Tibial nerve (tissue), 3 donors: ENCODE results near the gene CXCR6.

Source experiments
- POLR2A ChIP-seq, 2 donors: fragments of 450-650 bp; IDR thresholded peaks; one replicate each; pipeline ENCODE4 v1.6.1; 2017; ENCODE audit warnings: antibody characterized with exemption in 2 of 2, mild to moderate bottlenecking in 2 of 2, moderate library complexity in 2 of 2
- TF ChIP-seq, protein P1 (sequence below), 5 experiments: fragments of 200-600 bp in 3 of 5; fragments of 450-650 bp in 2 of 5; sonication (generic) in 3 of 5; IDR thresholded peaks; one replicate each; pipeline ENCODE4 v1.5.1; 2016 to 2019; ENCODE audit warnings: antibody characterized with exemption in 5 of 5, mild to moderate bottlenecking in 3 of 5, moderate library complexity in 2 of 5

DNA sequence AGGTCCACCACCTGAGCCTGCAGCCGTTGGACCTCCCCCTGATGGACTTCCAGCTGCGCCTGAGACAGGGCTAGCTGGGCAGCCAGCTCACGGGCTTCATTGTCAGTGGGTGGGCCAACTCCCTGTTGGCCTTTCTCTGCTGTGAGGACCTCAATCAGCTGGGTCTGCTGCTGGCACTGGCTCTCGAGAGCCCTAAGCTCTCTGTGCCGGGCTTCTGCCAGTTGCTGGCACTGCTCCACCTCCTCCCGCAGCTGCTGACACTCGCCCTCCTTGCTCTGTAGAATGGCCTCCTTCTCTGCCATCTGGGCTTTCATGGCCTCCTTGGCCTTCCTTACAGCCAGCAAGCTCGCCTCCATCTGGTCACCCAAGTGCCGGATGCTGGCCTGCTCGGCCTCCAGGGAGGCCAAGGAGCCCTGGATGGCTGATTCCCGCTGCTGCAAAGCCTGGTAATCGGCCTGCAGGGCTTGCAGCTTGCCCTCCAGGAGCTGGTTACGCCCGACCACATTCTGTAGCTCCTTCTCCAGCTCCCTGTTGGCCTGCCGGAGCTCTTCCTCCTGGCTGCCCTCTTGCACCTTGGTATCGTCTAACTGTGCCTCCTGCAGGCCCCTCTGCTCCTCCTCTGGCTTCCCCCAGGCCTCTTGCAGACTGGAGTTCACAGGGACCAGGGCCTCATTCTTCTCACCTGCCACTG, 23.8 kb downstream of the CXCR6 start:
- TF ChIP-seq POLR2A (IDR thresholded peaks at IDR 0.05): no peak
- TF ChIP-seq, protein P1, sequence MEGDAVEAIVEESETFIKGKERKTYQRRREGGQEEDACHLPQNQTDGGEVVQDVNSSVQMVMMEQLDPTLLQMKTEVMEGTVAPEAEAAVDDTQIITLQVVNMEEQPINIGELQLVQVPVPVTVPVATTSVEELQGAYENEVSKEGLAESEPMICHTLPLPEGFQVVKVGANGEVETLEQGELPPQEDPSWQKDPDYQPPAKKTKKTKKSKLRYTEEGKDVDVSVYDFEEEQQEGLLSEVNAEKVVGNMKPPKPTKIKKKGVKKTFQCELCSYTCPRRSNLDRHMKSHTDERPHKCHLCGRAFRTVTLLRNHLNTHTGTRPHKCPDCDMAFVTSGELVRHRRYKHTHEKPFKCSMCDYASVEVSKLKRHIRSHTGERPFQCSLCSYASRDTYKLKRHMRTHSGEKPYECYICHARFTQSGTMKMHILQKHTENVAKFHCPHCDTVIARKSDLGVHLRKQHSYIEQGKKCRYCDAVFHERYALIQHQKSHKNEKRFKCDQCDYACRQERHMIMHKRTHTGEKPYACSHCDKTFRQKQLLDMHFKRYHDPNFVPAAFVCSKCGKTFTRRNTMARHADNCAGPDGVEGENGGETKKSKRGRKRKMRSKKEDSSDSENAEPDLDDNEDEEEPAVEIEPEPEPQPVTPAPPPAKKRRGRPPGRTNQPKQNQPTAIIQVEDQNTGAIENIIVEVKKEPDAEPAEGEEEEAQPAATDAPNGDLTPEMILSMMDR (IDR thresholded peaks at IDR 0.05): no peak
